ENCODE data around the gene GPC3.

DNA sequence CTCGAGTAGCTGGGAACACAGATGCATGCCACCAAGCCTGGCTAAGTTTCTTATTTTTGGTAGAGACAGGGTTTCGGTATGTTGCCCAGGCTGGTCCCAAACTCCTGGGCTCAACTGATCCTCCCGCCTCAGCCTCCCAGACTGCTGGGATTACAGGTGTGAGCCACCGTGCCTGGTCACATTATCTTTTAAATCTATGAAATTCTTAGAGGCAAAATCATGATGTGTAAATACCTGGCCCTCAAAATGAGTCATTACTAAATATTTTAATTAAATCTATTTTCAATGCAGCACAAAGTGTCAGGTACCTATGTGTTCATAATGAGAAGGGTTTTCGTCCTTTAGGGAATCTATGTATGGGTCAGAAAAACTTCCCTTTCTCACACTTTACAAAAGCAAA, 347.6 kb downstream of the GPC3 start:
- TF ChIP-seq, protein P1, sequence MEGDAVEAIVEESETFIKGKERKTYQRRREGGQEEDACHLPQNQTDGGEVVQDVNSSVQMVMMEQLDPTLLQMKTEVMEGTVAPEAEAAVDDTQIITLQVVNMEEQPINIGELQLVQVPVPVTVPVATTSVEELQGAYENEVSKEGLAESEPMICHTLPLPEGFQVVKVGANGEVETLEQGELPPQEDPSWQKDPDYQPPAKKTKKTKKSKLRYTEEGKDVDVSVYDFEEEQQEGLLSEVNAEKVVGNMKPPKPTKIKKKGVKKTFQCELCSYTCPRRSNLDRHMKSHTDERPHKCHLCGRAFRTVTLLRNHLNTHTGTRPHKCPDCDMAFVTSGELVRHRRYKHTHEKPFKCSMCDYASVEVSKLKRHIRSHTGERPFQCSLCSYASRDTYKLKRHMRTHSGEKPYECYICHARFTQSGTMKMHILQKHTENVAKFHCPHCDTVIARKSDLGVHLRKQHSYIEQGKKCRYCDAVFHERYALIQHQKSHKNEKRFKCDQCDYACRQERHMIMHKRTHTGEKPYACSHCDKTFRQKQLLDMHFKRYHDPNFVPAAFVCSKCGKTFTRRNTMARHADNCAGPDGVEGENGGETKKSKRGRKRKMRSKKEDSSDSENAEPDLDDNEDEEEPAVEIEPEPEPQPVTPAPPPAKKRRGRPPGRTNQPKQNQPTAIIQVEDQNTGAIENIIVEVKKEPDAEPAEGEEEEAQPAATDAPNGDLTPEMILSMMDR (conservative IDR thresholded peaks at IDR 0.05) = no peak
- no peak for TF ChIP-seq EZH2 (IDR thresholded peaks at IDR 0.05; ENCODE audit: low read depth)
